H1 (cell line): Measurements from ENCODE around the gene CARD18. TPM values are rescaled to one million over a fixed set of nuclear protein-coding genes. Genes with fewer than 3 reads are reported as not detected.

Experiments used
- EZH2 ChIP-seq: fragments of 200-600 bp; sonication (generic); IDR thresholded peaks from 2 replicates; pipeline ENCODE4 v1.7.1; 2012; ENCODE audit warnings: low read depth, mild to moderate bottlenecking, moderate library complexity, low read length, inconsistent platforms; ENCODE audit not compliant: severe bottlenecking
- JUND ChIP-seq: IDR thresholded peaks from 2 replicates; pipeline ENCODE4 v1.6.1; 2011; ENCODE audit warnings: mild to moderate bottlenecking, improper control_type of control experiment, low read length
- RAD21 ChIP-seq, 2 experiments: IDR thresholded peaks in 1 of 2; conservative IDR thresholded peaks in 1 of 2; 2 replicates each; pipeline ENCODE4 v1.6.1; 2011; ENCODE audit warnings: low read depth in 2 of 2, low read length in 2 of 2, improper control_type of control experiment in 1 of 2, inconsistent platforms in 1 of 2, mild to moderate bottlenecking in 1 of 2, moderate library complexity in 1 of 2
- RNF2 ChIP-seq: fragments of 200-900, 300-1000 bp; sonication (generic); IDR thresholded peaks from 2 replicates; pipeline ENCODE4 v1.7.1; 2016; ENCODE audit warnings: borderline replicate concordance, low read depth, mild to moderate bottlenecking, antibody characterized with exemption, low read length; ENCODE audit not compliant: poor library complexity, severe bottlenecking; ENCODE audit errors: missing control alignments
- polyA plus RNA-seq, 7 experiments: library from polyadenylated mRNA; depleted of rRNA in 3 of 7; stranded (reverse) in 5 of 7; unstranded in 2 of 7; fragments of >200 nt in 5 of 7; fragments of 200-250 nt in 2 of 7; gene quantifications; 1 replicate in 5 of 7; 2 replicates in 1 of 7; 4 replicates in 1 of 7; pipeline versions ENCODE4 v1.2.1 to v1.2.3, GENCODE V29; 2011 to 2013; ENCODE audit warnings: missing spikeins in 2 of 7, mixed read lengths in 2 of 7
- total RNA-seq: library from RNA; stranded (reverse); fragmentation: NEBNext Ultra II Directional; extraction: Animal tissue kit (Norgen Biotek cat#: 25700); gene quantifications from 2 replicates; pipeline ENCODE4 v1.2.1, GENCODE V29; 2021
- TF ChIP-seq, protein P1 (sequence below): IDR thresholded peaks from 2 replicates; pipeline ENCODE4 v1.6.1; 2012; ENCODE audit warnings: inconsistent platforms

CARD18 gene
- total and polyA plus RNA-seq, 2 of the 8 experiments (the other 6 are each of a cell fraction or from before 2014, with no cell fraction given), result not detected

DNA sequence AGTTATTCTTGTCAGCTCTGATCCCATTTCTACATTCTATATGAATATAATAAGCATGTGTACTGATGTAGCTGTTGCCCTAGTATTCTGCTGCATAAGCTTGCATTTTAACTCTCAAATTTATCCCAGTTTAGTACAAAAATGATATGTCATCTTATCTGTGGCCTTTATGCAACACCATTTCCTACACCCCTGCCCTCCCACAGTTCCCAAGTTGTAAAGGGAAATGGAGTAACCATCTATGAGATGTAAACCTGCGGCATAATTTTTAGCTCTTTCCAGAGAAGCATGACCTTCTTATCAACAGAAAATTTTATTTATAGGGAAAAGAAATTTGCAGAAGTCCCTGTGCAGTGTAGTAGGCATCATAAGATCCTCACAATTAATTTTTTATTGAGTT lies 18.9 kb upstream of the CARD18 start (continued):
- TF ChIP-seq RAD21 (IDR thresholded peaks at IDR 0.05 in 1 of 2, conservative IDR thresholded peaks at IDR 0.05 in 1 of 2; ENCODE audit: low read depth in 2 of 2, low read length in 2 of 2) (no peak), JUND (no peak), RNF2 (no peak), EZH2 (no peak)
- TF ChIP-seq, protein P1, sequence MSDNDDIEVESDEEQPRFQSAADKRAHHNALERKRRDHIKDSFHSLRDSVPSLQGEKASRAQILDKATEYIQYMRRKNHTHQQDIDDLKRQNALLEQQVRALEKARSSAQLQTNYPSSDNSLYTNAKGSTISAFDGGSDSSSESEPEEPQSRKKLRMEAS, result no peak
- TF ChIP-seq, all 59 proteins: peak for 0
